ENCODE results near the gene EFCAB5. TPM values are rescaled to one million over a fixed set of nuclear protein-coding genes. Genes with fewer than 3 reads are reported as not detected.
"Not testable (repeated sequence)": the region's sequence is repeated elsewhere in the genome, so short reads cannot be mapped to it uniquely, and the experiment has no call there.

EFCAB5 gene
- total RNA-seq, 1 donor from 2014 or later: 1.8 TPM

GRCh38 chr17:30000755-30001257 is 59.4 kb downstream of the EFCAB5 start:
- no peak for DNase-seq

DNA sequence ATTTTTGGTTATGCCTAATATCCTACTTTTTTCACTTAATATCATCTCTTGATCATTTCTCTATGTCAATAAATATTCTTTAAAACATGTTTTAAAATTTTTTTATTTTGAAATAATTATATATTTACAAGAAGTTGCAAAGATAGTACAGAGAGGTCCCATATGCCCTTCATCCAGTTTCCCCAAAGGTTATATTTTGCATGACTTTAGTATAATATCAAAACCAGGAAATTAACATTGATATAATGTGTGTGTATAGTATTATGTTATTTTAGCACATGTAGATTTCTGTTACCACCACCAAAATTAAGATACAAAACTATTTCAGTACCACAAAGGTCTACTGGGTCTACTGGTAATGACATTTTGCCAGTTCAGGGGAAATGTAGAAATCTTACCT is 60.7 kb downstream of the EFCAB5 start:
- intact Hi-C loops (cut with DNase I): no loop called here
- no peak for TF ChIP-seq CTCF (IDR thresholded peaks at IDR 0.05)
- Histone ChIP-seq H3K27me3 (ENCODE audit: low read depth) (no peaks in the 10 kb centered on the region), H3K9me3 (no peaks in the 10 kb centered on the region), H3K27ac (no peak overlapping the region), H3K36me3 (no peaks in the 10 kb centered on the region), H3K4me3 (no peak overlapping the region), H3K4me1 (no peaks in the 10 kb centered on the region)
- ATAC-seq (no peak), DNase-seq (no peak)

More at GRCh38 chr17:30000755-30001257, 59.4 kb downstream of the EFCAB5 start:
- H3K4me1 ChIP-seq: no peaks in the 10 kb centered on the region
- H3K27ac ChIP-seq: no peak overlapping the region
- ATAC-seq: no peak
- H3K4me3 ChIP-seq: no peak overlapping the region
- H3K9me3 ChIP-seq: no peaks in the 10 kb centered on the region
- intact Hi-C loops (cut with DNase I): no loop called here
- no peaks in the 10 kb centered on the region for H3K36me3 ChIP-seq
- no peak for TF ChIP-seq CTCF (IDR thresholded peaks at IDR 0.05)
- no peaks in the 10 kb centered on the region for H3K27me3 ChIP-seq (ENCODE audit: low read depth)

DNA sequence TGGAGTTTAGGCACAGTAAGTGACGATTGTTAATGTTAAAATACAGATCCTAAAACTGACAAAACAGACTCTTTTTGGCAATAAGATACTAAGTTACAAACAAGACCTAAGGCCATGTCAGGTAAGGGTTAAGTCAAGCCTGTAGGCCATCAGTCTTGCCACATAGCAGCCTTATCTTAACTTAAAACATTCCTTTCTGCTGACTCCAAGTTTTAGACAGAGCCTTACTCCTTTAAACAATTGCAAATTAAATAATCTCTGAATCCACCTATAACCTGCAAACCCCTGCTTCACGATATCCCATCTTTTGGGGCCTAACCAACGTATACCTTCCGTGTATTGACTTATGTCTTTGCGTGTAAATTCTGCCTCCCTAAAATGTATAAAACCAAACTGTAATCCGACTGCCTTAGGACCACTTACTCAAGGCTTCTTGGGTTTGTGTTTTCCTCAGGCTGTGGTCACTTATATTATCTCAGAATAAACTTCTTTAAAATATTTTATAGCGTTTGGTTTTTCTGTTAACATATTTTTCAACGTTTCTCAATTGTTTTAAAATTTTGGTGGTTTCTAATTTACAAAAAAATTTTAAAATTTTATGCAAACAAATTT is 64.4 kb downstream of the EFCAB5 start:
- Histone ChIP-seq H3K4me1 (no peaks in the 10 kb centered on the region), H3K36me3 (no peaks in the 10 kb centered on the region), H3K4me3 (no peak overlapping the region), H3K27ac (no peak overlapping the region), H3K9me3 (no peaks in the 10 kb centered on the region), H3K27me3 (ENCODE audit: low read depth) (no peaks in the 10 kb centered on the region)
- DNase-seq (no peak), ATAC-seq (no peak)
- intact Hi-C loops (cut with DNase I): no loop called here
- no peak for TF ChIP-seq CTCF (IDR thresholded peaks at IDR 0.05)

DNA sequence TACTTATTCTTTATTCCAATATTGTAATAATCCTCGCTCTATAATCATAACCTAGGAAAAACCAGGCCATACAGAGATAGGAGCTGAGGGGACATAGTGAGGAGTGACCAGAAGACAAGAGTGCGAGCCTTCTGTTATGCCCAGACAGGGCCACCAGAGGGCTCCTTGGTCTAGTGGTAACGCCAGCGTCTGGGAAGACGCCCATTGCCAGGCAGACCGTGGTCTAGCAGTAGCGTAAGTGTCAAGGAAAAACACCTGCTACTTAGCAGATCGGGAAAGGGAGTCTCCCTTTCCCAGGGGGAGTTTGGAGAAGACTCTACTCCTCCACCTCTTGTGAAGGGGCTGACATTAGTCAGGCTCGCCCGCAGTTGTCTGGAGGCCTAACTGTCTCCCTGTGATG is 70.5 kb downstream of the EFCAB5 start:
- H3K4me1 ChIP-seq; H3K9me3 ChIP-seq; H3K36me3 ChIP-seq; H3K27me3 ChIP-seq (ENCODE audit: low read depth); ATAC-seq; H3K27ac ChIP-seq; intact Hi-C loops (cut with DNase I); DNase-seq; H3K4me3 ChIP-seq: not testable (repeated sequence)
- peak; percentile 9 for TF ChIP-seq CTCF (IDR thresholded peaks at IDR 0.05)

DNA sequence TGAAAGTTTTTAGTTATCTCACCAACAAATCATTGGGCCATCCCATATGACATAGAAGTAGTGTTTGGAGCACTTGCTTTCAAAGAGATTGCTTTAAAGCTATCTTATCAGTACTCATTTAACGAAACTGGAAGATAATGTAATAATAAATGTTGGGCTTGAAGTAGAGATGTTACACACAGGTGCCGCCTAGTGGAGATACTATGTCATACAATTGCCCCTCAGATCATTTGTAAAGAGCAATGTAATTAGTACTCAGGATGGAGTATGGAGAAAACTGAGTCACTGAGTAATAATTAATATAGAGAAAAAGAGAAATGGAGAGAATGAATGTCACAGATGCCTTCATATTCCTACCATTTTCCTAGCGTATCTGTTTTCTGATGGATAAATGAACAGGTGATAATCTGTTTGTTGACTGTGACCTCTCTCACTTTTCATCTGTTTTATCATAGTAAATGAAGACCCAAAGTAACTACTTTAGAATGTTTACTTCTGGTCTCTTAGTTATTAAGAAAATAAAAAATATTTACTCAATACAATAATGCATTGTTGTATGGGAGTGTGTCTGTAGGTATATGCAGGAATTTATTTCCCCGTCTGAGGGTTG is 80.4 kb downstream of the EFCAB5 start:
- intact Hi-C loops (cut with DNase I): no loop called here
- no peaks in the 10 kb centered on the region for H3K27me3 ChIP-seq (ENCODE audit: low read depth)
- DNase-seq (no peak), ATAC-seq (peak; percentile 47 to 67)
- no peaks in the 10 kb centered on the region for H3K36me3 ChIP-seq
- H3K9me3 ChIP-seq: no peaks in the 10 kb centered on the region
- no peak overlapping the region for H3K27ac ChIP-seq
- no peak overlapping the region for H3K4me3 ChIP-seq
- no peaks in the 10 kb centered on the region for H3K4me1 ChIP-seq
- peak; percentile 73 for TF ChIP-seq CTCF (IDR thresholded peaks at IDR 0.05)

DNA sequence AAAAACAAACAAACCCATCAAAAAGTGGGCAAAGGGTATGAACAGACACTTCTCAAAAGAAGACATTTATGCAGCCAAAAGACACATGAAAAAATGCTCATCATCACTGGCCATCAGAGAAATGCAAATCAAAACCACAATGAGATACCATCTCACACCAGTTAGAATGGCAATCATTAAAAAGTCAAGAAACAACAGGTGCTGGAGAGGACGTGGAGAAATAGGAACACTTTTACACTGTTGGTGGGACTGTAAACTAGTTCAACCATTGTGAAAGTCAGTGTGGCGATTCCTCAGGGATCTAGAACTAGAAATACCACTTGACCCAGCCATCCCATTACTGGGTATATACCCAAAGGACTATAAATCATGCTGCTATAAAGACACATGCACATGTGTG is 83.9 kb downstream of the EFCAB5 start:
- H3K9me3 ChIP-seq; H3K36me3 ChIP-seq; DNase-seq; H3K4me3 ChIP-seq; H3K27ac ChIP-seq; H3K27me3 ChIP-seq (ENCODE audit: low read depth); H3K4me1 ChIP-seq; intact Hi-C loops (cut with DNase I); ATAC-seq: not testable (repeated sequence)
